ENCODE data around the gene TENT4A.
"Not testable (repeated sequence)": the region's sequence is repeated elsewhere in the genome, so short reads cannot be mapped to it uniquely, and the experiment has no call there.

DNA sequence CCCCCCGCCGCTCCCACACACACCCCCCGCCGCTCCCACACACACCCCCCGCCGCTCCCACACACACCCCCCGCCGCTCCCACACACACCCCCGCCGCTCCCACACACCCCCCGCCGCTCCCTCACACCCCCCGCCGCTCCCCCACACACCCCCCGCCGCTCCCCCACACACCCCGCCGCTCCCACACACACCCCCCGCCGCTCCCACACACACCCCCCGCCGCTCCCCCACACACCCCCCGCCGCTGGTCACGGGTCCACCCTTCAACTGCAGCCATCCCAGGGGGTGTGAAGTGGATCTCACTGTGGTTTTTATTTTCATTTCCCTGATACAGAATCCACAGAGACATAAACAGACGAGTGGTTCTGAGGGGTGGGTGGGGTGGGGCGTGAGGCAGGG, 61.0 kb downstream of the TENT4A start:
- TF ChIP-seq, protein P1, sequence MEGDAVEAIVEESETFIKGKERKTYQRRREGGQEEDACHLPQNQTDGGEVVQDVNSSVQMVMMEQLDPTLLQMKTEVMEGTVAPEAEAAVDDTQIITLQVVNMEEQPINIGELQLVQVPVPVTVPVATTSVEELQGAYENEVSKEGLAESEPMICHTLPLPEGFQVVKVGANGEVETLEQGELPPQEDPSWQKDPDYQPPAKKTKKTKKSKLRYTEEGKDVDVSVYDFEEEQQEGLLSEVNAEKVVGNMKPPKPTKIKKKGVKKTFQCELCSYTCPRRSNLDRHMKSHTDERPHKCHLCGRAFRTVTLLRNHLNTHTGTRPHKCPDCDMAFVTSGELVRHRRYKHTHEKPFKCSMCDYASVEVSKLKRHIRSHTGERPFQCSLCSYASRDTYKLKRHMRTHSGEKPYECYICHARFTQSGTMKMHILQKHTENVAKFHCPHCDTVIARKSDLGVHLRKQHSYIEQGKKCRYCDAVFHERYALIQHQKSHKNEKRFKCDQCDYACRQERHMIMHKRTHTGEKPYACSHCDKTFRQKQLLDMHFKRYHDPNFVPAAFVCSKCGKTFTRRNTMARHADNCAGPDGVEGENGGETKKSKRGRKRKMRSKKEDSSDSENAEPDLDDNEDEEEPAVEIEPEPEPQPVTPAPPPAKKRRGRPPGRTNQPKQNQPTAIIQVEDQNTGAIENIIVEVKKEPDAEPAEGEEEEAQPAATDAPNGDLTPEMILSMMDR (conservative IDR thresholded peaks at IDR 0.05 in 1 of 2, IDR thresholded peaks at IDR 0.05 in 1 of 2; ENCODE audit: extremely low read depth in 1 of 2, insufficient read depth in 1 of 2, low read depth in 1 of 2, low read length in 2 of 2) = not testable (repeated sequence)
- not testable (repeated sequence) for TF ChIP-seq EZH2 (IDR thresholded peaks at IDR 0.05; ENCODE audit: borderline replicate concordance, low read length)

All from mammary epithelial cell (primary cell).